LNCaP clone FGC (cell line): Measurements from ENCODE around the gene DOCK2.
A peak's percentile ranks its signal among the peaks of the same experiment; 100 is the strongest.

Source experiments
- DNase-seq: peaks from one replicate; pipeline ENCODE4 v3.0.0-alpha.2; 2011; ENCODE audit warnings: low read depth
- H3K4me3 ChIP-seq: 2 replicates; pipeline ENCODE4 v1.5.1; 2011; ENCODE audit warnings: mild to moderate bottlenecking, low read depth, low read length, control low read depth
- TF ChIP-seq, protein P1 (sequence below): IDR thresholded peaks from 2 replicates; pipeline ENCODE4 v1.5.1; 2012; ENCODE audit warnings: mild to moderate bottlenecking; ENCODE audit not compliant: control insufficient read depth, insufficient read depth; ENCODE audit errors: extremely low read depth

DOCK2 gene

DNA sequence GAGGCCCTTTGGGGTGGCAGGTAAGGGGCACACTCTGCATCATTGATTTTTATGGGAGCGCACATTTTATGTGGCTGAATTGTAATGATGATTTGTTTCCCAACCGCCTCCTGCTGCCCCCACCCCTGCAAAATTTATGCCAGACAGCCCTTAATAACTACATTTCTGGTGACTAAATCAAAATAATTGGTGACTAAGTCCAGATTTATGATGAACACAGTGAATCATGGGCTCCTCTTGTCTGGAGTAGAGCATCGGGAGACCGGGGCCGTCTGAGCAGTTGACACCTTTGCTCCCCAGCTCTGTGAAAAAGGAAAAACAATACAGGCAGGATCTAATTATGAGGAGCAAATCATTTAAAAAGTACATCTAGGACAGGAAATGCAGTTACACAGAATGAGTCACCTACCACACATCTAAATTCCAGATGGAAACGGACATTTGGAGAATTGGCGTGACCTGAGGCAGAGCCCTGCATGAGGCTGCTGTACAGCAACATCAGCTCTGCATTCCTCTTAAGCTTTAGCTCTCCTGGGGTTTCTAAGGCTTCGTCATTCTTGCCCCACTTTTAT is 58.9 kb downstream of the DOCK2 start:
- TF ChIP-seq, protein P1, sequence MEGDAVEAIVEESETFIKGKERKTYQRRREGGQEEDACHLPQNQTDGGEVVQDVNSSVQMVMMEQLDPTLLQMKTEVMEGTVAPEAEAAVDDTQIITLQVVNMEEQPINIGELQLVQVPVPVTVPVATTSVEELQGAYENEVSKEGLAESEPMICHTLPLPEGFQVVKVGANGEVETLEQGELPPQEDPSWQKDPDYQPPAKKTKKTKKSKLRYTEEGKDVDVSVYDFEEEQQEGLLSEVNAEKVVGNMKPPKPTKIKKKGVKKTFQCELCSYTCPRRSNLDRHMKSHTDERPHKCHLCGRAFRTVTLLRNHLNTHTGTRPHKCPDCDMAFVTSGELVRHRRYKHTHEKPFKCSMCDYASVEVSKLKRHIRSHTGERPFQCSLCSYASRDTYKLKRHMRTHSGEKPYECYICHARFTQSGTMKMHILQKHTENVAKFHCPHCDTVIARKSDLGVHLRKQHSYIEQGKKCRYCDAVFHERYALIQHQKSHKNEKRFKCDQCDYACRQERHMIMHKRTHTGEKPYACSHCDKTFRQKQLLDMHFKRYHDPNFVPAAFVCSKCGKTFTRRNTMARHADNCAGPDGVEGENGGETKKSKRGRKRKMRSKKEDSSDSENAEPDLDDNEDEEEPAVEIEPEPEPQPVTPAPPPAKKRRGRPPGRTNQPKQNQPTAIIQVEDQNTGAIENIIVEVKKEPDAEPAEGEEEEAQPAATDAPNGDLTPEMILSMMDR, result no peak
- DNase-seq, result no peak
- H3K4me3 ChIP-seq, result no peak overlapping the region

DNA sequence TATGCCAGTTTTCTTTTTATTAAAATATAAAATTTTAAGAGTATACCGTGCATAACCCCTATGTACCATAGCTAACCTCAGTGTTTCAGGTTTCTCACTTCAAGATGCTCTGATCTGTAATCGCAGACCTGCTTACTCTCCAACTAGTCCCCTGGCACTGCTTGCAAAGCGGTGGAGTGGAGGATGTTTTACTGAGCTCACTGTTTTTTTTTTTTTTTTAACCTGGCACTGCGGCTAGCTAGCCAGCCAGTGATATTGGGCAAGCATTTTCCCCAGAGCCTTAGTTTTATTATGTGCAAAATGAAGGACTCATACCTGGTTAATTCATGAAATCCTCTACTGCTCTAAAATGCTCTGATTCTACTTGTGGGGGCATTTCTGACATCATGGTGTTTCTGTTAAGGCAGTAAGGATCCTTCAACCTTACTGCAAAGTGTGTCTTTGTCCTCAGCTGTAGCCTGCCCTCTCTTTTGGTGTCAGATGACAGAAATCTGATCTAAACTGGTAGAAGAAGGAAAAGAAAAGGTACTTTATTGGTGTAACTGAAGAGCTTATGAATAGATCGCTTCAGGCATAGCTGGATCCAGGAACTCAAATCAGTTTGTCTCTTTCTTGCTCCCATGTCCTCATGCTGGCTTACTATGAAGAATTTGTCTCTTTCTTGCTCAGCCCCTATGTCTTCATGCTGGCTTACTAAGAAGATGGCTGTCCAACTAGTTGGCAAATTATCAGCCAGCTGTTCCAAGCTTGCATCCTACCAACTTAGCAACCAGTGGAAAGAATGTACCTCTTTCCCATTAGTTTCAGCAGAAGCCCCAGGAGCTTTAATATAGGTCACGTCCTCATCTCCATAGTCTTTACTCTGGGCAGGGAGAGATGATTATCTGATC is 59.8 kb downstream of the DOCK2 start:
- DNase-seq, result no peak
- TF ChIP-seq, protein P1, result no peak

DNA sequence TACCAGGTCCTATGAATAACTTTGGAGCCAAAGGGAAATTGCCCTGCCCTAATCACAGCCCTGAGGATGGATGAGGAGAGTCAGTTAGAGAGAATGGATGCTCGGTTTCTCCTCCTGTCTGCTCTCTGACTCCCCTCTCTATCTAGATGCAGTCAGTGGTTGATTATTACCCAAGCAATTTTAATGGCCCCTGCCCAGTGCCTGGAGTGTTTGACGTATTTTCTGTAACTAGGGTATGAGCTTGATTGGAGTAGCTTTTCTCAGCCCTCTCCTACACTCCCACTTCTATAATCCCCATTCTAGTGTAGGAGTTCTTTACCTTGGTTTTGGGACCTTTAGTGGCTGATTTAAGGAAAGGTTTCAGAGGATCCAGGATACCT is 60.4 kb downstream of the DOCK2 start:
- DNase-seq, result no peak
- no peak overlapping the region for H3K4me3 ChIP-seq
- TF ChIP-seq, protein P1, result no peak

More for the DNA sequence above, 59.8 kb downstream of the DOCK2 start:
- H3K4me3 ChIP-seq, result no peak overlapping the region

DNA sequence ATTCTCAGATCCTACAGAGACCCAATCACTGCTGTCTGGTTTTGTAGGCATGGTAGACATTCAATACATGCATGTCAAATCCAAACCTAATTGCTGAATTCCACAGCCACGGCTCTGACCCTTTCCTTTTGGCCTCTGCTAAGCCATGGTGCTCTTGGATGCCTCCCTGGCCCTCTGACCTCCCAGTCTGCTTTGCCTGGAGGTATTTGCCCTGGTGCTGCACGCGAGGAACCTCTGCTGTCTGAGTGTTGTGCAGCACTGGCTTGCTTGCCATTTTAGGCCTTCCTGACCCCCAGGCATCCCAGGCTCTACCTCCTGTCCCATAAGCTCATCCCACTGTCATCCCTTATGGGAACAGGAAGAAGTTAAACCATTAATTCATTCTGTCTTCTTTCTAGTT is 60.9 kb downstream of the DOCK2 start:
- TF ChIP-seq, protein P1, result no peak
- no peak overlapping the region for H3K4me3 ChIP-seq
- DNase-seq, result no peak

- no peak for DNase-seq
- TF ChIP-seq, protein P1, result no peak
- H3K4me3 ChIP-seq, result no peak overlapping the region
Observed at GRCh38 chr5:169700611-169701010, 63.5 kb downstream of the DOCK2 start.

DNA sequence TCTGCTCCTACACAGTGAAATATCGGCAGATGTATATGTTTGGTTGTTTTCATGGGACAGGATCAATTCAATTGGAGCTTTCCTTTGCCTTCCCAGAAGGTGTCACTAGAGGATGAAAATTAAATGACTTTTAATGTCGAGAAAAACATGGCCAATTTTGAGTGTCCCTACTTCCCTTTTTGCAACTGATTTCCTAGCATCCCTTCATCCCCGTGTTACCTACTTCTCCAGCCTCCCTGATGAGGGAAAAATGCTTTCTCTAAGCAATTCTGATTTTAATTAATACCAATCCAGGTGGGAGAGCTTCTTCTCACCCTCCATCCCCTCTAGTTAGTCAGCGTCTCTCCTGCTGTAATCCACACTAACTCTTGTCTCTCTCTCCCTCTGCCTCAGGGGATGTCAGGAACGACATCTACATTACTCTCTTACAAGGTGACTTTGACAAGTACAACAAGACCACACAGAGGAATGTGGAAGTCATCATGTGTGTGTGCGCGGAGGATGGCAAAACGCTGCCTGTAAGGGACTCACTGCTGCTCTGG is 64.9 kb downstream of the DOCK2 start:
- TF ChIP-seq, protein P1, result peak; percentile 61
- no peak for DNase-seq
- H3K4me3 ChIP-seq, result no peak overlapping the region
